HG02763 (cell line): Measurements from ENCODE around the gene HPSE.
"Not testable (repeated sequence)": the region's sequence is repeated elsewhere in the genome, so short reads cannot be mapped to it uniquely, and the experiment has no call there.

ENCODE experiments used
- ATAC-seq: cut with Tn5 transposase; IDR thresholded peaks from one replicate; pipeline ENCODE4 v1.9.1; 2021; ENCODE audit warnings: mild to moderate bottlenecking, moderate library complexity; ENCODE audit not compliant: unreplicated experiment

The HPSE gene

GRCh38 chr4:83335701-83336100 lies 1.1 kb upstream of the HPSE start:
- ATAC-seq, result no peak

- ATAC-seq, result no peak
Measured at GRCh38 chr4:83331956-83332355, 2.7 kb downstream of the HPSE start.

DNA sequence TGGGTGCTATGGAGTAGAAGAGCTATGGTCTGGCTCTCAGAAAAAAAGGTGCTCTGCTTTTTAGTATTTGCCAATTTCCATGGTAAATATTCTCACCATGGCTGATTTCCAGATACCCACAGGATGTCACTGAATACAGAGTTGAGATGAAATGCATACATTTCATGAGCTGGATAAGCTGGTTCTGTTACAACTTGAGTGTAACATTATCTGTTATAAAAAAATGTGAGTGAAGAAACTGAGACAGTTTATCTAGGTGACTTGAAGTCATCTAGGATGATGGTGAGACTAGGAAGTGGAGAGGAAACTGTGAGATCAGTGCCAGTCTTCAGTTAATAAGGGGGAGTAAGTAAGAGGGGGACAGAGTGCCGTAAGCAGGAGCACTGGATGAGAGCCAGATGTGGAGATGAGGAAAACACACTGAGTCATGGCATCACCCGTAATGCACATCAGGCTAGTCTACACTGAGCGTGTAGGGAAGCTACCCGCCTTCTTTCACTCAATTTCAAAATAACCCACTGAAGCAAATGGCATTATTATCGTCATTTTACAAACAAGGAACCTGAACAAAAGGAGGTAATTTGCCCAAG lies 5.0 kb downstream of the HPSE start:
- no peak for ATAC-seq

DNA sequence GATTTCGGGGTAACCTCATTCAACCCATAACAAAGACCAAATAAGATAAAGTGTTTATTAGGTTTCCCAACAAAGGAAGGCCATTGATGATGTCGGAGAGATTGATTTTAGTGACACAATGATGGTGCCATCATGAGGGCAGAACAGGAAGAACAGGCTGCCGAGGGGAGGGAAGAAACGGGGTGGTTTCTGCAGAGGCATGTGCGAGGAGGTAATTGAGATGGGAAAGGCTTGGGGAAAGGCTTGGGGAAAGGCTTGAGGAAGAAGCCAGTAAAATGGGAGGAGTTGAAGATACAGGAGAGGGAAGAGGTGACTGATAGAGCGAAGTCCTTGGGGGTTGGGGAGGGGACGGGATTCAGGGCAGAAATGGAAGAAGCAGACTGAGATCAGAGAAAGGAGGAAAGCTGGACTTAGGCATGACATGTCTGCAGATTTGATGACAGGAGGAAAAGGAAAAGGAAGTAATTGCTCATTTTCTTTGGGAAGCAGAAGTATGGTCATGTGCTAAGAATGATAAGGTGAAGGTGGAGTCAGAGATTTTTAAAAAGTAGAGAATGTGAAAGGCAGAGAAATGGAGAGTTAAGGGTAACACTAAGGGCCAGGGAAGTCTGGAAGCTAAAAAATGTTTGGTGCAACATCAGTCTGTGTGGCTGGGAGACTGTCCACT lies 6.0 kb downstream of the HPSE start:
- ATAC-seq, result no peak

GRCh38 chr4:83326546-83326945 lies 8.1 kb downstream of the HPSE start:
- no peak for ATAC-seq

GRCh38 chr4:83325306-83325705 lies 9.3 kb downstream of the HPSE start:
- not testable (repeated sequence) for ATAC-seq

DNA sequence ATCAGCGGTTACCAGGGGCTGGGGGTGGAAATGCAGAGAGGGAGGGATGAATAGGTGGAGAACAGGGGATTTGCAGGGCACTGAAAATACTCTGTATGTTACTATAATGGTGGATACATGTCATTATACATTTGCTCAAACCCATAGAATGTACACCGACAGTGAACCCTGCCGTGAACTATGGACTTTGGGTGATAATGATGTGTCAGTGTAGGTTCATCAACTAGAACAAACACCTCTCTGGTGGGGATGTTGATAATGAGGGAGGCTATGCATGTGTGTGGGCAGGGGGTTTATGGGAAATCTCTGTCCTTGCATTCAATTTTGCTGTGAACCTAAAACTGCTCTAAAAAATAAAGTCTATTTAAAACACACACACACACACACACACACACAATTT lies 11.5 kb downstream of the HPSE start:
- ATAC-seq, result no peak

- ATAC-seq, result no peak
Measured at GRCh38 chr4:83320548-83320947, 14.1 kb downstream of the HPSE start.

GRCh38 chr4:83318666-83319065 lies 16.0 kb downstream of the HPSE start:
- ATAC-seq, result no peak

DNA sequence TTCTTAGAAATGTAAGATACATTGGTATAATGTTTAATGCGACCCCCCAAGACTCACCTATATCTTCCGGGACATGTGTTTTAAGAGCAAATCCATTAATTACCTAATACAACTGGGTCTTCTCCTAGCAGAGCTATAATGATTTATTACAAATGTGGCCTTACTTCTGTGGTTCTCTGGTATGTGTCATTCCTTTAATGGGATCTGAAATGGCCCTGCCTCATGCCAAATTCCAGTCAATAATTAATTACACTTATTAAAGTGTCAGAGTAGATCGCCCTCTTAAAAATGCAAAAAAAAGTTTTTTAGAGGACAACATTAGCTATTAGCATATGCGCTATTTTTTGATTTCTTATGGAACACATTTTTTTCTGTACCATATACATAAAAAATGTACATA lies 17.0 kb downstream of the HPSE start:
- no peak for ATAC-seq

GRCh38 chr4:83316459-83317165 lies 18.0 kb downstream of the HPSE start:
- no peak for ATAC-seq

DNA sequence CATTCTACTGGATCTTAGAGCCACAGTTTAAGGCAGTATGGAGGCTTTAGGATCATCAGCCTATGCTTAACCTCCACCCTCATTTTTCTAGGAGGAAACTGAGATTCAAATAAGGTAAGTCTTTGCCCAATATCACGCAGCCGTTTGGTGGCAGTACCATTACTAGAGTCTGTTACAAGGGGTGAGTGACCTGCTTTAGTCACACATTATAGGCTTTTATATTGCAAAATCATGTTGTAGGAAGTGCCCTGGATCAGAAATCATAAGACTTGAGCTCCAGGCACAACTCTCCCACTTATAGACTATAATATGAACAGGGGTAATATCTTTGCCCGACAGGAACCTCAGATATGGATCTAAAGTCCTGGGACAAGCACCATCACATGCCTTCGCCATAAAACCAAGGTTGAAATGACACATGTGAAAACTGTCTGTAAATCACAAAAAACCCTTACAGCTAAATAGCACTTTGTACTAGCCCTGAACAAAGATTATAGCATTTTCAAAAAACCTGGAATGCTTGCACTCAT lies 19.2 kb downstream of the HPSE start:
- no peak for ATAC-seq

DNA sequence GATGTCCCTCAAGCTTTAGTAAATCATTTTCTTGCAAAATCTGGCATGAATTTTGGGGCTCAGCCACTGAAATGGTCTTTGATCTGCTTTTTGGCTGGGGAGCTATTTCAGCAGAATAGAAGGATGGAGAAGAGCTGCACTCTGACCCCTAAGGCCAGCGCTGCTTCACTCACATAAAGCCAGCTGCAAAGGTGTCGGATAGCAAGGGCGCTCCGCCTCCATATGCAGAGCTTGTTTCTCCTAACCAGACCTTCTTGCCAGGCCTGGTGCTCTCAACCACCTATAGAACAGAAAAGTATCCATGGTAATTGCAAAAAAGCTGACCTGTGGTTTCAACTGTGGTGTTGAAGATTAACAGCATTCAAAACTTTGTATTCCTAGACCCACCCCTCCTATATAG lies 26.0 kb downstream of the HPSE start:
- ATAC-seq, result no peak

GRCh38 chr4:83307920-83308319 lies 26.7 kb downstream of the HPSE start:
- ATAC-seq, result no peak

- ATAC-seq, result no peak
Measured at GRCh38 chr4:83305187-83305586, 29.5 kb downstream of the HPSE start.

GRCh38 chr4:83297548-83298260 lies 36.9 kb downstream of the HPSE start:
- ATAC-seq, result no peak

GRCh38 chr4:83293305-83294046 lies 41.2 kb downstream of the HPSE start:
- ATAC-seq, result no peak

DNA sequence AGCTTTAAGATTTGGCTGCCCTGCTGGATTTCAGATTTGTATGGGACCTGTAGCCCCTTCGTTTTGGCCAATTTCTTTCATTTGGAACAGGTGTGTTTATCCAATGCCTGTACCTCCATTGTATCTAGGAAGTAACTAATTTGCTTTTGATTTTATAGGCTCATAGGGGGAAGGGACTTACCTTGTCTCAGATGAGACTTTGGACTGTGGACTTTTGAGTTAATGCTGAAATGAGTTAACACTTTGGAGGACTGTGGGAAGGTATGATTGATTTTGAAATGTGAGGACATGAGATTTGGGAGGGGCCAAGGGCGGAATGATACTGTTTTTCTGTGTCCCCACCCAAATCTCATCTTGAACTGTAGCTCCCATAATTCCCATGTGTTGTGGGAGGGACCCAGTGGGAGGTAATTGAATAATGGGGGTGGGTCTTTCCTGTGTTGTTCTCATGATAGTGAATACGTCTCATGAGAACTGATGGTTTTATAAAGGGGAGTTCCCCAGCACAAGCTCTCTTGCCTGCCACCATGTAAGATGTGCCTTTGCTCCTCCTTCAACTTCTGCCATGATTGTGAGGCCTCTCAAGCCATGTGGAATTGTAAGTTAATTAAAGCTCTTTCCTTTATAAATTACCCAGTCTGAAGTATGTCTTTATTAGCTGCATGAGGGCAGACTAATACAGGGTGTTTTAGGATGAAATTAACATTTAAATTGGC lies 44.4 kb downstream of the HPSE start:
- not testable (repeated sequence) for ATAC-seq

DNA sequence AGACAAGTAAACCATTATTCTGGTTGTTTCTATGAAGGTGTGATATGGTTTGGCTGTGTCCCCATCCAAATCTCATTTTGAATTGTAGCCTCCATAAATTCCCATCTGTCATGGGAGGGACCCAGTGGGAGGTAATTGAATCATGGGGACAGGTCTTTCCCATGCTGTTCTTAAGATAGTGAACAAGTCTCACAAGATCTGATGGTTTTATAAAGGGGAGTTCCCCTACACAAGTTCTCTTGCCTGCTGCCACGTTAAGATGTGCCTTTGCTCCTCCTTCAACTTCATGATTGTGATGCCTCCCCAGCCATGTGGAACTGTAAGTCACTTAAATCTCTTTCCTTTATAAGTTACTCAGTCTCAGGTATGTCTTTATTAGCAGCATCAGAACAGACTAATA lies 46.3 kb downstream of the HPSE start:
- not testable (repeated sequence) for ATAC-seq

- no peak for ATAC-seq
Measured at GRCh38 chr4:83285055-83285407, 49.6 kb downstream of the HPSE start.
